Measurements from ENCODE around the gene CRYL1. TPM values are rescaled to one million over a fixed set of nuclear protein-coding genes. Genes with fewer than 3 reads are reported as not detected.

CRYL1 gene
- total RNA-seq, 4 donors from 2014 or later, result 39.1 to 63.6 (median 54.2) TPM

- no peak for TF ChIP-seq CTCF (IDR thresholded peaks at IDR 0.05; ENCODE audit: low read depth)
Measured at GRCh38 chr13:20456737-20457136, 68.9 kb downstream of the CRYL1 start.

GRCh38 chr13:20451397-20451796, 74.3 kb downstream of the CRYL1 start:
- TF ChIP-seq CTCF (IDR thresholded peaks at IDR 0.05; ENCODE audit: low read depth), result no peak

- TF ChIP-seq CTCF (IDR thresholded peaks at IDR 0.05; ENCODE audit: low read depth), result no peak
Measured at GRCh38 chr13:20448470-20448869, 77.2 kb downstream of the CRYL1 start.

- TF ChIP-seq CTCF (IDR thresholded peaks at IDR 0.05; ENCODE audit: low read depth), result no peak
Measured at GRCh38 chr13:20446900-20447299, 78.8 kb downstream of the CRYL1 start.

GRCh38 chr13:20446405-20446804, 79.3 kb downstream of the CRYL1 start:
- no peak for TF ChIP-seq CTCF (IDR thresholded peaks at IDR 0.05; ENCODE audit: low read depth)

- TF ChIP-seq CTCF (IDR thresholded peaks at IDR 0.05; ENCODE audit: low read depth), result no peak
Measured at GRCh38 chr13:20442798-20443381, 82.8 kb downstream of the CRYL1 start.

- TF ChIP-seq CTCF (IDR thresholded peaks at IDR 0.05; ENCODE audit: low read depth), result no peak
Measured at GRCh38 chr13:20442375-20442774, 83.3 kb downstream of the CRYL1 start.

Data from subcutaneous adipose tissue (tissue), 4 donors.